ENCODE data around the gene SLC26A6. TPM values are rescaled to one million over a fixed set of nuclear protein-coding genes. Genes with fewer than 3 reads are reported as not detected.

The SLC26A6 gene
- polyA plus RNA-seq, 1 donor (not counting 4 experiments of a cell fraction or from before 2014, with no cell fraction given), result 24.9 TPM

GRCh38 chr3:48601622-48601994 lies 33.7 kb downstream of the SLC26A6 start:
- H3K4me2 ChIP-seq (ENCODE audit: control insufficient read depth, extremely low read depth, insufficient read depth, low read depth, low read length), result no peak overlapping the region
- H3K79me2 ChIP-seq (ENCODE audit: control insufficient read depth, insufficient read depth, low read length), result peaks cover 7% of the 10 kb centered on the region
- no peak overlapping the region for H3K9ac ChIP-seq (ENCODE audit: control insufficient read depth, extremely low read depth, insufficient read depth, low read length)
- peaks cover 2% of the 10 kb centered on the region for H3K9me1 ChIP-seq (ENCODE audit: control insufficient read depth, extremely low read depth, insufficient read depth, low read length)
- H4K20me1 ChIP-seq (ENCODE audit: control insufficient read depth, extremely low read depth, insufficient read depth, low read length), result no peaks in the 10 kb centered on the region
- H3K27ac ChIP-seq (ENCODE audit: control insufficient read depth, insufficient read depth, low read length), result no peak overlapping the region
- H3K4me3 ChIP-seq (ENCODE audit: control insufficient read depth in 2 of 3, extremely low read depth in 1 of 3, insufficient read depth in 2 of 3, low read depth in 1 of 3, low read length in 3 of 3), result no peak overlapping the region
- peaks cover 52 to 66% of the 10 kb centered on the region in 2 experiments for H3K36me3 ChIP-seq (ENCODE audit: control insufficient read depth in 2 of 2, extremely low read depth in 1 of 2, insufficient read depth in 2 of 2, low read length in 2 of 2)
- FAIRE-seq (no peak), DNase-seq (ENCODE audit: low read depth, low spot score) (no peak)
- dilution Hi-C loops (cut with MboI; ENCODE audit: extremely low pct_ligation_motif_present, low sequenced_read_pairs), result no loop called here
- TF ChIP-seq EZH2 (IDR thresholded peaks at IDR 0.05; ENCODE audit: low read length), result no peak
- TF ChIP-seq CTCF (optimal IDR thresholded peaks at IDR 0.05 in 1 of 3, IDR thresholded peaks at IDR 0.05 in 1 of 3, conservative IDR thresholded peaks at IDR 0.05 in 1 of 3; ENCODE audit: extremely low read depth in 1 of 3, insufficient read depth in 2 of 3, low read length in 3 of 3), result no peak
- peaks cover 43% of the 10 kb centered on the region for H3K4me1 ChIP-seq (ENCODE audit: control insufficient read depth, extremely low read depth, insufficient read depth, low read length)
- H2AFZ ChIP-seq (ENCODE audit: control insufficient read depth, low read length), result no peak overlapping the region
- no peaks in the 10 kb centered on the region for H3K27me3 ChIP-seq (ENCODE audit: control insufficient read depth, extremely low read depth, insufficient read depth, low read length)
- H3K9me3 ChIP-seq (ENCODE audit: control insufficient read depth, low read depth, low read length), result no peaks in the 10 kb centered on the region

GRCh38 chr3:48600711-48601621 lies 34.3 kb downstream of the SLC26A6 start:
- Histone ChIP-seq H3K9me1 (ENCODE audit: control insufficient read depth, extremely low read depth, insufficient read depth, low read length) (peaks cover 2% of the 10 kb centered on the region), H3K27ac (ENCODE audit: control insufficient read depth, insufficient read depth, low read length) (no peak overlapping the region), H3K36me3 (ENCODE audit: control insufficient read depth in 2 of 2, extremely low read depth in 1 of 2, insufficient read depth in 2 of 2, low read length in 2 of 2) (peaks cover 52 to 62% of the 10 kb centered on the region in 2 experiments), H3K9ac (ENCODE audit: control insufficient read depth, extremely low read depth, insufficient read depth, low read length) (no peak overlapping the region), H4K20me1 (ENCODE audit: control insufficient read depth, extremely low read depth, insufficient read depth, low read length) (no peaks in the 10 kb centered on the region), H3K4me3 (ENCODE audit: control insufficient read depth in 2 of 3, extremely low read depth in 1 of 3, insufficient read depth in 2 of 3, low read depth in 1 of 3, low read length in 3 of 3) (no peak overlapping the region), H3K79me2 (ENCODE audit: control insufficient read depth, insufficient read depth, low read length) (peaks cover 7% of the 10 kb centered on the region), H3K9me3 (ENCODE audit: control insufficient read depth, low read depth, low read length) (no peaks in the 10 kb centered on the region), H3K4me1 (ENCODE audit: control insufficient read depth, extremely low read depth, insufficient read depth, low read length) (peaks cover 49% of the 10 kb centered on the region), H3K4me2 (ENCODE audit: control insufficient read depth, extremely low read depth, insufficient read depth, low read depth, low read length) (no peak overlapping the region), H3K27me3 (ENCODE audit: control insufficient read depth, extremely low read depth, insufficient read depth, low read length) (no peaks in the 10 kb centered on the region), H2AFZ (ENCODE audit: control insufficient read depth, low read length) (no peak overlapping the region)
- TF ChIP-seq EZH2 (IDR thresholded peaks at IDR 0.05; ENCODE audit: low read length) (no peak), CTCF (optimal IDR thresholded peaks at IDR 0.05 in 1 of 3, IDR thresholded peaks at IDR 0.05 in 1 of 3, conservative IDR thresholded peaks at IDR 0.05 in 1 of 3; ENCODE audit: extremely low read depth in 1 of 3, insufficient read depth in 2 of 3, low read length in 3 of 3) (no peak)
- dilution Hi-C loops (cut with MboI; ENCODE audit: extremely low pct_ligation_motif_present, low sequenced_read_pairs), result no loop called here
- FAIRE-seq (no peak), DNase-seq (ENCODE audit: low read depth, low spot score) (no peak)

All from keratinocyte (primary cell).